ENCODE results near the gene USP17L28. TPM values are rescaled to one million over a fixed set of nuclear protein-coding genes. Genes with fewer than 3 reads are reported as not detected.
"Not testable (repeated sequence)": the region's sequence is repeated elsewhere in the genome, so short reads cannot be mapped to it uniquely, and the experiment has no call there.

USP17L28 gene
- total RNA-seq, 4 donors from 2014 or later: not detected

DNA sequence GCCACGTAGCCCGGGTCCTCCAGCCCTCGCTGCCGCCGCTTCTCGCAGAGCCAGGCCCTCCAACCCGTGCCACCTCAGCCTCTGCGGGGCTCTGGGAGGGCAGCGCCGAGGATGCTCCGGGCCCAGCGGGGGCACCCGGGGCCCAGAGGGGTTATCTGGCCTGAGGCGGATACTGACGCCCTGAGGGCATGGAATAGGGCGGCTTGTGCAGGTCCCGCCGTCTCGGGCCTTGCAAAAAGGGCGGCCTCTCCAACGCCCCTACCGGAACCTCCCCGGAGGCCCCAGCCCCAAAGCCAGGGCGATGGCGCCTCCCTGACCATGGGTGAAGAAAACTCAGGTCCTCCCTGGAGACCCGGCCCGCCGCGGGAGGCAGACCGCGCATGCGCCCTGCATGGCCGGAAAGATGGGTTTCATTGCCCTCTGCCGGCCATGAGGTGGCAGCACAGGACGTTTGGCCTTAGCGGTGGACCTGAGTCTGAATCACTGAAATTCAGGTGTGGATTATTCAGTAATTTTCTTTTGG lies 32.4 kb downstream of the USP17L28 start:
- DNase-seq (ENCODE audit: low spot score in 2 of 2): peak in 1 of 2 donors; percentile 56
- WGBS: 32% methylated on average over 25 of the region's 36 CpGs
- H3K27ac ChIP-seq, H3K9me3 ChIP-seq, H3K36me3 ChIP-seq, H3K27me3 ChIP-seq, H3K4me1 ChIP-seq: not testable (repeated sequence)
- TF ChIP-seq, protein P1, sequence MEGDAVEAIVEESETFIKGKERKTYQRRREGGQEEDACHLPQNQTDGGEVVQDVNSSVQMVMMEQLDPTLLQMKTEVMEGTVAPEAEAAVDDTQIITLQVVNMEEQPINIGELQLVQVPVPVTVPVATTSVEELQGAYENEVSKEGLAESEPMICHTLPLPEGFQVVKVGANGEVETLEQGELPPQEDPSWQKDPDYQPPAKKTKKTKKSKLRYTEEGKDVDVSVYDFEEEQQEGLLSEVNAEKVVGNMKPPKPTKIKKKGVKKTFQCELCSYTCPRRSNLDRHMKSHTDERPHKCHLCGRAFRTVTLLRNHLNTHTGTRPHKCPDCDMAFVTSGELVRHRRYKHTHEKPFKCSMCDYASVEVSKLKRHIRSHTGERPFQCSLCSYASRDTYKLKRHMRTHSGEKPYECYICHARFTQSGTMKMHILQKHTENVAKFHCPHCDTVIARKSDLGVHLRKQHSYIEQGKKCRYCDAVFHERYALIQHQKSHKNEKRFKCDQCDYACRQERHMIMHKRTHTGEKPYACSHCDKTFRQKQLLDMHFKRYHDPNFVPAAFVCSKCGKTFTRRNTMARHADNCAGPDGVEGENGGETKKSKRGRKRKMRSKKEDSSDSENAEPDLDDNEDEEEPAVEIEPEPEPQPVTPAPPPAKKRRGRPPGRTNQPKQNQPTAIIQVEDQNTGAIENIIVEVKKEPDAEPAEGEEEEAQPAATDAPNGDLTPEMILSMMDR (IDR thresholded peaks at IDR 0.05): peak in 1 of 2 donors; percentile 54
- peak overlapping the region; percentile 42 for H3K4me3 ChIP-seq

GRCh38 chr4:9384126-9384525 lies 35.4 kb downstream of the USP17L28 start:
- H3K9me3 ChIP-seq: no peaks in the 10 kb centered on the region
- TF ChIP-seq EP300 (IDR thresholded peaks at IDR 0.05): no peak
- no peak for TF ChIP-seq POLR2AphosphoS5 (IDR thresholded peaks at IDR 0.05)
- no peak for TF ChIP-seq POLR2A (IDR thresholded peaks at IDR 0.05)
- TF ChIP-seq, protein P1 (IDR thresholded peaks at IDR 0.05): no peak
- WGBS: 54% methylated on average over 1 of the region's 1 CpG
- H3K4me3 ChIP-seq: no peak overlapping the region
- no peaks in the 10 kb centered on the region for H3K4me1 ChIP-seq
- H3K27me3 ChIP-seq: no peaks in the 10 kb centered on the region
- H3K27ac ChIP-seq: no peak overlapping the region
- DNase-seq (ENCODE audit: low spot score in 2 of 2): no peak
- H3K36me3 ChIP-seq: no peaks in the 10 kb centered on the region

DNA sequence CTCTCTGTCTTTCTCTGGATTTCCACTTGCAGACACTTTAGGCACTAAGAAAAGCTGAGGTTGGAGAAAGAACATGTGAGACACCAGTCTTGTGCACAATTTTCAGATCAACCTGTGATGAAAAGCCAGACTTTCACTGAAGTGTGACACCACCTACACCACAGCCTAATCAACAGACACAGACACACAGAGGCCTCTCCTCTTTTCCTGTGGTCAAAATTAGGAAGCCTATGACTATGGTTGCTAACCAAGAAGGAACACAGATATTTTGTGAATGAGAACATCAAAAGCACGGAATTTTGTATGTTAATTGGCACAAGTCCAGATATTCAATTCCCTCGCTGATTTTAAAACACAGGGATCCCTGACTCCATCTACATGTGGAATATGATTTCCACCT lies 40.3 kb downstream of the USP17L28 start:
- not testable (repeated sequence) for H3K9me3 ChIP-seq; H3K4me3 ChIP-seq; H3K36me3 ChIP-seq; H3K27ac ChIP-seq; H3K4me1 ChIP-seq; DNase-seq (ENCODE audit: low spot score in 2 of 2); H3K27me3 ChIP-seq
- WGBS: 31% methylated on average over 2 of the region's 2 CpGs

Other genes starting within 250 kb of the USP17L28 start
- gene FAM90A26, start 178.5 kb upstream of the USP17L28 start, total RNA-seq: not detected
- not detected for gene USP17L10, start 138.2 kb upstream of the USP17L28 start, total RNA-seq
- gene USP17L11, start 133.5 kb upstream of the USP17L28 start, total RNA-seq: not detected
- gene USP17L12, start 128.7 kb upstream of the USP17L28 start, total RNA-seq: not detected
- gene USP17L13, start 124.0 kb upstream of the USP17L28 start, total RNA-seq: not detected
- gene USP17L15, start 114.5 kb upstream of the USP17L28 start, total RNA-seq: not detected
- not detected for gene USP17L17, start 105.0 kb upstream of the USP17L28 start, total RNA-seq
- not detected for gene USP17L18, start 100.3 kb upstream of the USP17L28 start, total RNA-seq
- not detected for gene USP17L19, start 95.5 kb upstream of the USP17L28 start, total RNA-seq
- not detected for gene USP17L20, start 90.8 kb upstream of the USP17L28 start, total RNA-seq
- gene USP17L21, start 86.0 kb upstream of the USP17L28 start, total RNA-seq: not detected
- gene USP17L22, start 81.3 kb upstream of the USP17L28 start, total RNA-seq: not detected
- gene USP17L24, start 23.7 kb upstream of the USP17L28 start, total RNA-seq: not detected
- gene USP17L25, start 19.0 kb upstream of the USP17L28 start, total RNA-seq: not detected
- gene USP17L26, start 14.2 kb upstream of the USP17L28 start, total RNA-seq: not detected
- gene USP17L5, start 9.5 kb upstream of the USP17L28 start, total RNA-seq: not detected
- not detected for gene USP17L27, start 4.7 kb upstream of the USP17L28 start, total RNA-seq
- gene USP17L29, start 4.7 kb downstream of the USP17L28 start, total RNA-seq: not detected
- gene USP17L30, start 14.2 kb downstream of the USP17L28 start, total RNA-seq: not detected
- not detected for gene DEFB131A, start 95.5 kb downstream of the USP17L28 start, total RNA-seq